GM12872 (cell line): ENCODE data around the gene PPP6R2.

Experiments used
- TF ChIP-seq, protein P1 (sequence below): IDR thresholded peaks from 3 replicates; pipeline ENCODE4 v1.5.1; 2011; ENCODE audit warnings: low read depth, mild to moderate bottlenecking, low read length, moderate library complexity; ENCODE audit not compliant: insufficient read depth

PPP6R2 gene

DNA sequence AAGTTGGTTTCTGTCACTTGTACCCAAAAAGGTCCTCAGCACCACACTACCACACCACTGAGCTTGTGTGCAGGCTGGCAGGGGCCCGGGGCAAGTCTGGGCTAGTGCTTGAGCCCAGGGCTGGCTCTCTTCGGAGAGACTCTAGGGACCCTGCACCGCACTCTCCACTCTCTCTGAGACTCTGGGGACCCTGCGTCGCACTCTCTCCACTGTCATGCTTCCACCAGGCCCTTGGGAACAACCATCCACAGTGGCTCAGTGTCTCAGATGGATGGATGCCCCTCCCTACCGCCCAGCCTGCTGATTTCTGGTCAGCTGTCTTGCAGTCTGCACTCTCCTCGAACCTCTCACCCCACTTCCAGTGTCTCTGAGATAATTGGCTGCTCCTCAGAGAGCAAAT is 133.7 kb downstream of the PPP6R2 start:
- TF ChIP-seq, protein P1, sequence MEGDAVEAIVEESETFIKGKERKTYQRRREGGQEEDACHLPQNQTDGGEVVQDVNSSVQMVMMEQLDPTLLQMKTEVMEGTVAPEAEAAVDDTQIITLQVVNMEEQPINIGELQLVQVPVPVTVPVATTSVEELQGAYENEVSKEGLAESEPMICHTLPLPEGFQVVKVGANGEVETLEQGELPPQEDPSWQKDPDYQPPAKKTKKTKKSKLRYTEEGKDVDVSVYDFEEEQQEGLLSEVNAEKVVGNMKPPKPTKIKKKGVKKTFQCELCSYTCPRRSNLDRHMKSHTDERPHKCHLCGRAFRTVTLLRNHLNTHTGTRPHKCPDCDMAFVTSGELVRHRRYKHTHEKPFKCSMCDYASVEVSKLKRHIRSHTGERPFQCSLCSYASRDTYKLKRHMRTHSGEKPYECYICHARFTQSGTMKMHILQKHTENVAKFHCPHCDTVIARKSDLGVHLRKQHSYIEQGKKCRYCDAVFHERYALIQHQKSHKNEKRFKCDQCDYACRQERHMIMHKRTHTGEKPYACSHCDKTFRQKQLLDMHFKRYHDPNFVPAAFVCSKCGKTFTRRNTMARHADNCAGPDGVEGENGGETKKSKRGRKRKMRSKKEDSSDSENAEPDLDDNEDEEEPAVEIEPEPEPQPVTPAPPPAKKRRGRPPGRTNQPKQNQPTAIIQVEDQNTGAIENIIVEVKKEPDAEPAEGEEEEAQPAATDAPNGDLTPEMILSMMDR, result no peak

DNA sequence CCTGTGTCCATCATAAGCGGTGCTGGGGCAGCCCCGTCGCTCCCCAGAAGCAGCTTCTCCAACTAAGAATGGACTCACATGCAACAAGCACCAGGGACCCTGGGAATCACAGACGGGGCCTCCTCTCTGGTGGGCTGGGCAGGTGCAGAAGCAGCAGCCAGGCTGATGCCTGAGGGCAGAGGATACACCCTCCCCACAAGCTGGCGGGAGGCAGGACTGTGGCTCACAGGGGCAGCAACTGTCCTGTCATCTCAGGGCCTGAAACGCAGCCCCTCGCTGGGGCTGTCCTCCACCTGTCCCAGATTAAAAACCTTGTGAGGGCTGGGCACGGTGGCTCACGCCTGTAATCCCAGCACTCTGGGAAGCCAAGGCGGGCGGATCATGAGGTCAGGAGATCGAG is 134.8 kb downstream of the PPP6R2 start:
- TF ChIP-seq, protein P1, result no peak

DNA sequence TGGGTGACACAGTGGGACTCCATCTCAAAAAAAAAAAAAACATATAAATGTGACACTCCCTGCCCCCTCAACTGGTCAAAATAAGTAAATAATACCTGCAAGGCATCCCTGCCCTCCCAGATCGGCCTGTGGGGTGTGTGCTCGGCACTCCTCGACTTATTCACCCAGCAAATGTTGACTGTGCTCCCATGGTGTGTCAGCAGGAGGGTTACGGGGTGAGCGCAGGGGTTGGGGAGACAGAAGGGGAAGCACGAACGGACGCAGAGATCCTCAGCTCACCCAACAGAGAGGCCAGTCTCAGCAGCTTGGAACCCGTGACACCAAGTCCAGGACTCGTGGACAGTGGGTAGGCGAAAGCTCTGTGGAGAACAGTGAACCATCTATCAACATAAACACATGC is 136.6 kb downstream of the PPP6R2 start:
- TF ChIP-seq, protein P1, result no peak

DNA sequence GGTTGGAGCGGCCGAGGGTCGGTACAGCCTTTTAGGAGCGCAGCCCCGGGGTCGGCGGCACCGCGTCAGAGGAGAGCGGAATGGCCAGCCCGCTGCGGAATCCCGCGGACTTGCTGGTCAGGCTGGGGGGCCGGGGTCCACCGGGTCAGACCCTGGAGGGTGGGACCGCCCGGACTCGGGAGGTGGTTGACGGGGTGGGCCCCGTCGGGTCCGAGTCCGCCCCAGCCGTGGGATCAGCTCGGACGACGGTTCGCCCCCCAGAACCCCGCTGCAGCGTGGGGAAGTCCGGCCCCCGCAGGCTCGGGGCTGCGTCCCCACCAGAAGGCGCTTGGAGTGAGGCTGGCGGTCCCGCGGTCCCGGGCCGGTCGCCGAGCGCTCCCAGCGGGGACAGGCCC is 137.9 kb downstream of the PPP6R2 start:
- TF ChIP-seq, protein P1, result no peak

DNA sequence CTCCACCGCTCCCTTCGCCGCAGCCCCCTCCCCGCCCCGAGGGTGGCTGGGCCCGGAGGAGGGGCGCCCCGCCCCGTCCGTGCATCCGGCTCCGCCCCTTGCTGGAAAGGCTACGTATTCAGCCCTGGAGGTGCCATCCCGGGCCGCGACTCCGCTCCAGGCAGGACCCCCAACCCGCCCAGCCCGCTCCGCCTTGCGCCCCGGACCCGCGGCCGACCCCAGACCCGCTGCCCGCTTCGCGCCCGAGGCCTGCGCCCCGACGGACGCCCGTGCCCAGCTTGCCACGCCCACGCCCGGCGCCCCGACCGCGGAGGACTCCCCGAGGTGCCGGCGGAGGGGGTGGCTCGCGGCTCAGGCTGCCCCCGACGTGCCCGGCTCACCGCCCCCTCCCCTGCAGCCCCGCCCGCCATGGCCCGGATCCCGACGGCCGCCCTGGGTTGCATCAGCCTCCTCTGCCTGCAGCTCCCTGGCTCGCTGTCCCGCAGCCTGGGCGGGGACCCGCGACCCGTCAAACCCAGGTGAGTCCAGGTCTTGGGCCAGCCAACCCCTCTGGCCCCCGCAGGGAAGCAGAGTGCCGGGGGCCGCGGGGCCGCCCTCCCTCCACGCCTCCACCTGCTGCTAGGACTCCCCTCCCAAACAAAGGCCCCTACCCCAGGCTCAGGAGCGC is 138.4 kb downstream of the PPP6R2 start, which contains the start of gene ADM2:
Gene ADM2, plus strand, starts transcription at position 104 of the 667 bp plus-strand sequence. Its CDS starts 305 bp downstream, at position 409.
- TF ChIP-seq, protein P1, result no peak

DNA sequence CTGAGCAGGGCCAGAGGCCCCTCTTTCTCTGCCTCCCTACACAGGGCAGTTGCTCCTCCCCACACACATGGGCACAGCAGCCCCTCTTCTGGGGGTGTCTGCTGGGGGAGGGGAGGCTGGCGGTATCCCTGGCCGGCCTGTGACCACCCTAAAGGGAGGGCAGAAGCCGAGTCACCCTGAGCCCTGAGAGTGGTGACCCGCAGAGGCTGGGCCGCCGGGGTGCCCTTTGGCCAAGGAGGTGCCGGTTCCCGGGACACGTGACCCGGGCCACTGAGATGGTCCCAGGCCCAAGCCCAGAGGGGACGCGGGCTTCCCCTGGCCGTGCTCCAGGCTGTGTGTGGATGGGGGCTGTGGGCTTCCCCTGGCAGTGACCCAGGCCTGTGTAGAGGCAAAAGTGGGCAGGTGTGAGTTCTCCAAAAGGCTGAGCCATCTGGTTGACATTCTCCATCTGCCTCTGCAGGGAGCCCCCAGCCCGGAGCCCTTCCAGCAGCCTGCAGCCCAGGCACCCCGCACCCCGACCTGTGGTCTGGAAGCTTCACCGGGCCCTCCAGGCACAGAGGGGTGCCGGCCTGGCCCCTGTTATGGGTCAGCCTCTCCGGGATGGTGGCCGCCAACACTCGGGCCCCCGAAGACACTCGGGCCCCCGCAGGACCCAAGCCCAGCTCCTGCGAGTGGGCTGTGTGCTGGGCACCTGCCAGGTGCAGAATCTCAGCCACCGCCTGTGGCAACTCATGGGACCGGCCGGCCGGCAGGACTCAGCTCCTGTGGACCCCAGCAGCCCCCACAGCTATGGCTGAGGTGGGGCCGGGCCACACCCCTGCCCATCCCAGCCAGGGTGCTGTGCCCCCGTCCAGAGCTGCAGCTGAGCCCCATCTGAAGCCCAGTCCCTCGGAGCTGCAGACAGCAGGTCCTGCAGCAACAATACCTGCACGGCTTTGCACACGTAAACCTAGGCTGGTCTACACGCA is 139.3 kb downstream of the PPP6R2 start:
- TF ChIP-seq, protein P1, result no peak

DNA sequence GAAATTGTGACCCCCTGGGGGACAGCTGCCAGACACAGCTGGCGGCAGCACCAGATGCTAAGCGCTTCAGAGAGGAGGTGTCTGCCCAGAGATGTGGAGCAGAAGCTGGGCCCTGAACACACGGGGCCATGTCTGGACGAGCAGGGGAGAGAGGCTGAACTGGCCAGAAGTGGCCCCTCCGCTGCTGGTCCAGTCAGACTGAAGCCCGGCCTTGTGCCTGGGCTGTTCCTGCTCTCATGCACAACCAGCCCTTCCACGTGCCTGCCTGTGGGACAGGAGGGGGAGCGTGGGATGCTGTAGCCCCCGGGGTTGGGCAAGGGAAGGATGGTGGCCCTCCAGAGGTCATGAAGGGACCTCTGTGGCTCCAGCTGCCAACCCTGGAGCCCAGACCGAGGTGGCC is 140.0 kb downstream of the PPP6R2 start:
- TF ChIP-seq, protein P1, result no peak
